Measurements from ENCODE around the gene TMEM269. TPM values are rescaled to one million over a fixed set of nuclear protein-coding genes. Genes with fewer than 3 reads are reported as not detected.

Gene TMEM269
- total and polyA plus RNA-seq, 9 of the 15 experiments (the other 6 are each of a cell fraction or from before 2014, with no cell fraction given): 0.09 to 0.49 (median 0.21) TPM

DNA sequence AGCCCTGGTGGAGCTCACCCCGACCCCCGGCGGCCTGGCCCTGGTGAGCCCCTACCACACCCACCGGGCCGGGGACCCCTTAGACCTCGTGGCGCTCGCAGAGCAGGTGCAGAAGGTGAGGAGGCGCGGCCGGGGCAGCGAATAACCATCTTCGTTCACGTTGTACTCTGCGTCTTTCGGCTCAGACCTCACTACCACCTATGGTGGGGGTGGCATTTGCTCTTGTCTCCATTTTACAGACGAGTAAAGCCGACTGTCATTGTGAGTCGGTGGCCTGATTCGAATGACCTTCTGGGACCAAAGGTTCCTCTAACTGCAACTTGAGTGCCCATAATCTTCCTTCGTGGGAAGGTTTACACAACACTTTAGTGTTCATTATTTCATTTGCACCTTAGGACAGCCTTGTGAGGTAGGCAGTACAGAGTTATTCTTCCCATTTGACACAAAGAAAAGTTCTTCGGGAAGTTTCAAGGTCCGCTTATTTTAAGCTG lies 17.2 kb upstream of the TMEM269 start (continued):
- TF ChIP-seq ATF1 (CRISPR knock-in tag; IDR thresholded peaks at IDR 0.05) (no peak), ATF1 (tag; IDR thresholded peaks at IDR 0.05) (peak; percentile 51), MNT (conservative IDR thresholded peaks at IDR 0.05) (peak in 1 of 2 experiments; percentile 40; a peak in 3 of 4 replicates), ZEB2 (IDR thresholded peaks at IDR 0.05) (peak; percentile 19; the same call in 1 of the 2 replicates), MAX (CRISPR knock-in tag; IDR thresholded peaks at IDR 0.05) (peak; percentile 78), CBX3 (IDR thresholded peaks at IDR 0.05; ENCODE audit: borderline replicate concordance in 1 of 2, low read length in 2 of 2) (no peak), PCBP1 (IDR thresholded peaks at IDR 0.05; ENCODE audit: low read depth, low read length, poor library complexity, severe bottlenecking) (peak; percentile 9), PHF20 (IDR thresholded peaks at IDR 0.05; ENCODE audit: partially characterized antibody) (peak; percentile 35), FOSL1 (tag; conservative IDR thresholded peaks at IDR 0.05) (0 out of 2 replicates have a peak, but pooled peaks have one; percentile 38), LCOR (CRISPR knock-in tag; IDR thresholded peaks at IDR 0.05) (0 out of 2 replicates have a peak, but pooled peaks have one; percentile 12), SLC30A9 (CRISPR knock-in tag; IDR thresholded peaks at IDR 0.05) (no peak), MTA3 (IDR thresholded peaks at IDR 0.05; ENCODE audit: borderline replicate concordance) (no peak), SIN3B (IDR thresholded peaks at IDR 0.05; ENCODE audit: low read depth) (no peak)
- TF ChIP-seq, protein P1, sequence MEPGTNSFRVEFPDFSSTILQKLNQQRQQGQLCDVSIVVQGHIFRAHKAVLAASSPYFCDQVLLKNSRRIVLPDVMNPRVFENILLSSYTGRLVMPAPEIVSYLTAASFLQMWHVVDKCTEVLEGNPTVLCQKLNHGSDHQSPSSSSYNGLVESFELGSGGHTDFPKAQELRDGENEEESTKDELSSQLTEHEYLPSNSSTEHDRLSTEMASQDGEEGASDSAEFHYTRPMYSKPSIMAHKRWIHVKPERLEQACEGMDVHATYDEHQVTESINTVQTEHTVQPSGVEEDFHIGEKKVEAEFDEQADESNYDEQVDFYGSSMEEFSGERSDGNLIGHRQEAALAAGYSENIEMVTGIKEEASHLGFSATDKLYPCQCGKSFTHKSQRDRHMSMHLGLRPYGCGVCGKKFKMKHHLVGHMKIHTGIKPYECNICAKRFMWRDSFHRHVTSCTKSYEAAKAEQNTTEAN (CRISPR knock-in tag; IDR thresholded peaks at IDR 0.05): peak; percentile 62; the same call in 1 of the 2 replicates
